ENCODE measurements around the gene SLC8A1.
A peak's percentile ranks its signal among the peaks of the same experiment; 100 is the strongest.

The SLC8A1 gene

DNA sequence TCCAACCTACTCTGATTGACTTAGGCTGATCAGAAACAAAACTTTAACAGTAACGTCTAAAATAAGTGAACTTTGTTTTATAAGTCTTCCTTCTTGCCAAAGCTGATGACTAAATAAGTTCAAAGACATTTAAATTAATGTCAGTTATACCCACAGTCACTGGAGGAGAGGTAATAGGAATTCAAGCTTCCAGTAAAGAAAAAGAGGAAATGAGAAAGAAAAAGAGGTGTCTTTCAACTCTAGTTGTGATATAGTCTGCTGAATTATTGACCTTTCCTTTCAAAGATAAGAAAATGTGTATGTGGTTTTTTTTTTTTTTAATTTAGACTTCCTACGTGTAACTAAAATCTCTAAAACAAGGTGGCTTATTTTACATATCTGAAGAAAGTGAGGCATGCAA lies 191.5 kb downstream of the SLC8A1 start:
- DNase-seq = no peak

DNA sequence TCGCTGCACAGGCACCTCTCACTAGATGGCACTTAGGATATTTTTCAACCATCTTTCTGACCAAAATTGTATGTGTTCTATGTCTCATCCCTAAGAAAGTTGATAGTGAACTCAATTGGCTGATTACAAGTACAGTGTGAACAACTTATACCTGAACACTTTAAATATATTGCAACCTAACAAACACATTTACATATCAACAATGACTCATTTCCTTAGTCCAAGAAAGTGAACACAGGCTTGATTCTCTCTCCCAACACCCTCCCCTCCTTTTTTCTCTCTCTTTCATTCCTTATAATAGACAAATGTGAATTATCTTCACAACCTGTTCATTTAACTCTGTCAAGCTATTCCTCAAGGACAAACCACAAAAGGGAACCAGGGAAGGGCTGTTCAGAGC lies 192.0 kb downstream of the SLC8A1 start:
- no peak for DNase-seq

DNA sequence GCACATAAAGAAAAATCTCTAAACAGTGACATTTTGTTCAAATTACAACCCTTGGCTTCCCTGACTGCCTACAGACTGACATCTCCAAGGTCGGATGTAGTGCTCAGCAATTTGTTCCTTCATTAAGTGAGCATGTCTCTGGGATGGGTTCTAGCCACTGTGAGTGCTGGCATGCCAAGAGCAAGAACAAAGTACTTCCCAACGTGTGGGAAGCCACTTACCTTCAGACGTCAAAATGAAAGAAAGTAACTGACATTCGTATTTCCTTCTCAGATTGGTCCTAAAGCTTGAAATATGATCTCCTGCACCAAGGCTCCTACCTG lies 193.8 kb downstream of the SLC8A1 start:
- DNase-seq = no peak

DNA sequence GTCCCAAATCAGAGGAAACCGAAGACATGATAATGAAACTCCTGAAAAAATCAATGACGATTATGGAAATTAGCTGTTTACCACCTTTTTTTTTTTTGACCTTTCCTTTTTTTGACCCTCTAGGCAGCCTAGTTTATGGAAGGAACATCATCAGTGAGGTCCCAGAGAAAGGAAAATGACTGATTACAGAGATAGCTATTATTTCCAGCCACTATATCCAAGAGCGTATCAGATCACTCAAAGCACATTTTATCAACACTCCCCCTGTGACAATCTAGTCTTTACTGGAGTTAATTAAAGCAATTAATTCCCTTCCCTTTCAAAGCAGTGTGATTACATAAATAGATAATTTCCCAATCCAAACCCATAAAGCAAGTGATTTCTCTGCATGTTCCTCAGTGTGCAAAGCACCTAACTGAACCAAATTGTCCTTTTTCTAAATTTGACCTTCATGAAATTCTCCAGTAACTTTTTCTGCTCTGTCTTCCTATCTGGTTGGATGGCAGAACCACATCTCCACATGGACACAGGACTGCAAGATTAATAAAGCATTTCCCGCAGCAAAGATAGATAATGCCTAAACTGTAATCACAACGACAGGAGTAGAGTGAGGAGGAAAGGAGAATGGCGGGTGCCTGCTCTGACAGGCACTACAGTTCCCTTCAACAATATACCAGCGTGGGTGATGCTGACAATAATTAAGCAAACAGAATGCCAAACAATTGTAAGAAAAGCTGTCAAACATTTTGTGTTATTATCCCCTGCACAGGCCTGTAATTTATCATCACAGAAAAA lies 194.4 kb downstream of the SLC8A1 start:
- DNase-seq = no peak

DNA sequence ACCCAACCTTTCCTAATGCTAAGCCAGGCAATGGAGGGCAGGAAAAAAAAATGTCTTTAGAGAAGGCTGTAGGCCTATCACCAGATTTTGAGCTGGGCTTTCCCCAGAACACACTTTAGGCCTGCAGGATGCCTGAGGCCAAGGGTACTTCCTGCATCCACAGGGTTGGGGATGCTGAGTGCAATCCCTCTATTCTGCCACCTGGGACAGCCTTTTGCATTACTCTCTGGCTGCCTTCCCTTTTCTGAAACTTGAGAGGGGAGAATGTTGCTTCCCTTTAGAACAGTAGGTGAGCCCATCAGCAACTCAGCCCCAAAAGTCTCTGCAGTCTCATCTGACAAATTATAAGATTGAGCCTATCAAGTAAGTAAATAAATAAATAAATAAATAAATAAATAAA lies 195.2 kb downstream of the SLC8A1 start:
- DNase-seq = peak; percentile 21

DNA sequence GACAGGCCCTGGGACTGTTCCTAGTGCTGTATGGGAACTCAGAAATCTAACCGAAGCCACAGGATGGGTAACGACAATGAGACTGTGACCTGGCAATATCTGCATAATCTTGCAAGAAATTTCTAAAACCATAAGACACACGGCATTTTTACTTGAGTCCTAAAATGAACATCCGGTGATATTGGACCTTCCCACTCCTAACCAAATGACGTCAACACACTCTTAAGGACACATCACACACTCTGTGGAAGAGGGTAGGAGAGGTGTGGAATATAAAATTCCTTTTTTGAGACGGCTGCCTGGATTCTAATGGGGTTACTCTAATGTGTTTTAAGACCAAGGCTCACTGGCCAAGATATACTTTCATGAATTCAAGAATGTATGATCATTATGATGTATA lies 195.9 kb downstream of the SLC8A1 start:
- DNase-seq = no peak

DNA sequence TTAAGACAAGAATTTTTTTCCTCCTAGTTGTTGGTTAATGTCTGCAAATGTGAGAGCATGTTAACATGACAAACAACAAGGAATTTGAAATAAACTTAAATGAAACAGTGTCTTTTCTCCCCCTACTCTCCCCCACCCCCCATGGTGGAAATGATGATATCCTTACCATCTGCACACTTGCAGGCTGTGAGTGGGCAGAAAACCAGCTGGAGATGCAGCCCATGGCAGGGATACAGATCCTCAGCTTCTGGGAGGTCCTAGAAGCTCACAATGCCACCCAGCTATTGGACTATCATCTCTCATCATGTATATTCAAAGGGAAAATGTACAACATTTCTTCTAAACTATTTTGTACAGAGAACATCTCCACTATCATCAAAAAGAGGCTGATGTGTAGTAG lies 196.8 kb downstream of the SLC8A1 start:
- peak; percentile 28 for DNase-seq

DNA sequence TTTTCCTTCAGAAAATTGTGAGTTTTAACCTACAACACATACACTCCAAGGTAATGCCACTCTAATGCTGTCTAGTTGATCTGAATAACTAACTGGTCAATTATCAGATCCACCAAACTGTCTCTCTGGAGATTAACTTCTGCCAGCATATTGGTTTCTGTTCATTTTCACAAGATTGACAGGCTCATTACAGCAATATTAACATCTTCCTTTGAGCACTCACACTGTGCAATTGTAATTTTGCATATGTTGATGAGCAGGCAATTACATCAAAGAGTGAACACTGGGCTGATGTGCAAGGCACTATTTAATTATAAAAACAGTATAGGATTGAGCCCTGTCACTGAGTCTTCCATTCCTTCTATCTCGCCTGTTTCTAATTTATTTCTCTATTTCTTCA lies 197.3 kb downstream of the SLC8A1 start:
- DNase-seq = peak; percentile 19

DNA sequence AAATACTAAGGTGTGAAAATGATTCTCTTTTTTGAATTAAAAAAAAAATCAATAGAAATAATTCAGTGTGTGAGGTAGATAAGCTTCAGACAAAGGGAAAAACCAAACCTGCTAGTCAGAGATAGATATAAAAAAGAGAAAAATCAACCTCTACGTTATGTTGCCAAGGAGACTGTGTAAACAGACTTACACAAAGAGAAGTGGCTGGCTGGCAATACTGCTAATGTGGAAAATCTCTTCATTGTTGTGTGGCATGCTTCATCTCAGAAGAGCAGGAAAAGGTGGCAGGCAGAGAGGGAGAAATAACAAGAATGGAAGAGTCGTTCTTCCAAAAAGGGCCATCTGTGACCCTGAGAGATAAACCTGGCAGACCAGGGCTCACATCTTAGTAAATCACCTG lies 200.8 kb downstream of the SLC8A1 start:
- DNase-seq = no peak

DNA sequence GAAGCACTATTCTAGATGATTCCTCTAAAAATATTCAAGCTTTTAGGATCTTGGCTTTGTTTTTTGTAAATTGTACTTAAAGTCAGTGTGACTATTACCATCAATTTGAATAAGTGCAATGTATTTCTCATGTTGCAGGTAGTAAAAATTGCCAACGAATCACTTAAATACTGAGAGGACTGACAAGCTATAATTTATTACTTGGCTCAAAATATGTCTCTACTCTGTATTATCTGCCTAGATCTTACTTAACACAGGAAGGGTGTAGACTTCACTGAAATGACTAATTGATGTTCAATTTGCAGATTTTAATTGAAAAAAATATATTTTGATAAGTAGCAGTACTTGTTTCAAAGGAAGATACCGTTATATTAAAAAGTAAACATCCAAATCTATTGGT lies 202.3 kb downstream of the SLC8A1 start:
- no peak for DNase-seq

DNA sequence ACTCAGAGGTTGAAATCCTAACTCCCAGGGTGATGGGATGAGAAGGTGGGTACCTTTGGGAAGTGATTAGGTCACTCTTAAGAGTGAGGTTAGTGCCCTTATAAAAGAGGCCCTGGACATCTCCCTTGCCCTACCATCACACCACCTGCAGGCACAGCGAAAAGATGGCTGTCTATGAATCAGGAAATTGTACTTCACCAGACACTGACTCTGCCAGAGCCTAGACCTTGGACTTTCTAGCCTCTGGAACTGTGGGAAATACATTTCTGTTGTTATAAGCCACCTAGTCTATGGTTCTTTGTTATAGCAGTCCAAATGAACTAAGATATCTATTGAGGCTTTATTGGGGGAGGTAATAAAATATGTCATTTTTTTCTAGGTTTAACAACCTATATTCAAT lies 203.6 kb downstream of the SLC8A1 start:
- no peak for DNase-seq

DNA sequence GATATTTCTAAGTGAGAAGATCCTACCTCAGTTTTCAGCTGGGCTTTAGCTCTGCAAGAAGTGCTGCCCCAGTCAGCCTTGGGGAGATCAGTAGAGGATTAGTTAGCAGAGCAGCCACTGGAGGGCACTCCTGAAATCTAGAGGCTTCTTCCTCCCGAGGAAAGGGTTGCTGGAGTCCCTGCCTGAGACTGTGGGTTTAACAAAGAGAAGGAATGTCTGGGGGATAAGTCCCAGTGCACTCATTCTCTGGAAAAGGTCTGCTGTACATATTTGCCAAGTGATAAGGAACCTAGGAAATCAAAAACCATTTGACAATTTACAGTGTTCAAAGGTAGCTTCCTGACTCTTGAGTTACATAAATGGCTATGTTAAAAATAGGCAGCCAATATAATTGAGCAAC lies 207.2 kb downstream of the SLC8A1 start:
- DNase-seq = peak; percentile 68

DNA sequence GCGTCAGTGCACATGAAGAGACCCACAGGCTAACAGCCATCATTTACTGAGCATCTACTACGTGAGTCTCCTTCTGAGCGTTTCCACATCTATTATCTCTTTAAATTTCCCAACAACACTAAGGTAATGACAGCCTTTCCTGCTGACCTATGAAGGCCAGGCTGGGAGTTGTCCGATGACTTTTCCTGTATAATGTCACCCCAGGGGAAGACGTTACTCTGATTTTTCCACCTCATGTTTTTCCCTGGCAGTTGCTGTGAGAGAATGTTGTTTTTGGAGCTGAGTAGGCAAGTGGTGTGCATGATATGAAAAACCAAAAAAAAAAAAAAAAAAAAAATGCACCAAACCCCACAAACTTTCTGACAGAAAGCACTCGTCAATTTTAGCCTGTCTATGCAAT lies 207.6 kb downstream of the SLC8A1 start:
- DNase-seq = no peak

DNA sequence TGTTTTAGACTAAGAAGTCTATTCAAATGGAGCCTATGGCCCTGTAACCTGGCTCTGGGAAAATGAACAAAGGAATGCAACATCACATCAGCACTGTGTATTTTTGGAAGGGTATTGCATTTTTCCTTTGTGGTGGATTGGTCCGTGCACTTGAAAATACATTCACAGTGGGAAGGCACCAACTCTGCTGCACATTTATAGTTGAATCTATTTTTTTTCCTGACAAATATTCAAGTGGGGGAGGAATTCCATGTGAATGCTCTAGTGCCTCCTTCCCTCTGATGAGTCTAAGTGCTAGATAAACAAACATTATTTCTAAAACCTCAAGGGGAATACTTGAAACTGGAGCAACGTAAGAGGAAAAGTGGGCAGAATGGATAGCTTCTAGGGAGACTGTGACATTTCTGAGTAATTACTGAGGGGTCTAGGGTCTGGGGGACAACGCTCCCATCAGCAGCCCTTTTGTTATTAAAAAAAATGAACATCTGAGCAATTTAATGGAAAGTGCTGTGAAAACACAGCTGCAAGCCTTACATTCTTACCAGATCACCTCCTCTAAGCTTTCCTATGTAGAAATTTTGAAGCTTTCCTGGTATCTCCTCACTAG lies 208.2 kb downstream of the SLC8A1 start:
- DNase-seq = no peak

DNA sequence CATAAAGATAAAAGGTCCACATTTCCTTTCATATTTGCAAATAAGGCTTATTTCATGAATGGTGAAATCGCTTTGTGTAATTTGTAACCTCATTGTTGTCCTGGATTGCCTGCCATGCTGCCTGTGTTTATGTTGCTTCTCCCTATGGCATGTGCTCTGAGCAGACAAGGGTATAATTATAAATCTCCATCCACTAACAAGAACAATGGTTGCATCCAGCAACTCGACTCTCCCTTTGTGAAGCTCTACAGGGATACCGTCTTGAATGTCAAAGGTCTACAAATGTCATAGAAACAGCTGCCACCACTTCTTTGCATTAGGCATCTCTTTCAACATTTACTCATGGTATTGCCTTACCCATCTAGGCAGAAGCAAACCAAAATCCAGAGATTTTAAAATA lies 209.6 kb downstream of the SLC8A1 start:
- no peak for DNase-seq

DNA sequence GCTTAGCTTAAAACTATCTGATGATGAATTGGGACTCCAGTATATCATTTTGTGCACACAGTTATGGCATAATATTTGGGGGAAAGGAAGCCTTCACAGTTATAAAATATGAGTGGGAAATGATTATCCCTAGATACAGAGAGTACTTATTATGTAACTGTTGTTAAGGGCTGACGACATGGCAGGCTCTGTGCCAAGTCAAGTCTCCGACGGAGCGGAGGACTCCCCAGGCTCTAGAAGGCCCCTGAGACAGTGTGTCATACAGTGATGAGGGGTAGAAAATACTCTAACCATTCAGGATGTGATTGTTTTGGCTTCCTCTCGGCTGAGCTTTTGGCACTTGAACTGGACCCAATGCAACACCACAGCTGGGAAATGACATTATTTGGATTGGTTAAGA lies 211.8 kb downstream of the SLC8A1 start:
- DNase-seq = no peak

DNA sequence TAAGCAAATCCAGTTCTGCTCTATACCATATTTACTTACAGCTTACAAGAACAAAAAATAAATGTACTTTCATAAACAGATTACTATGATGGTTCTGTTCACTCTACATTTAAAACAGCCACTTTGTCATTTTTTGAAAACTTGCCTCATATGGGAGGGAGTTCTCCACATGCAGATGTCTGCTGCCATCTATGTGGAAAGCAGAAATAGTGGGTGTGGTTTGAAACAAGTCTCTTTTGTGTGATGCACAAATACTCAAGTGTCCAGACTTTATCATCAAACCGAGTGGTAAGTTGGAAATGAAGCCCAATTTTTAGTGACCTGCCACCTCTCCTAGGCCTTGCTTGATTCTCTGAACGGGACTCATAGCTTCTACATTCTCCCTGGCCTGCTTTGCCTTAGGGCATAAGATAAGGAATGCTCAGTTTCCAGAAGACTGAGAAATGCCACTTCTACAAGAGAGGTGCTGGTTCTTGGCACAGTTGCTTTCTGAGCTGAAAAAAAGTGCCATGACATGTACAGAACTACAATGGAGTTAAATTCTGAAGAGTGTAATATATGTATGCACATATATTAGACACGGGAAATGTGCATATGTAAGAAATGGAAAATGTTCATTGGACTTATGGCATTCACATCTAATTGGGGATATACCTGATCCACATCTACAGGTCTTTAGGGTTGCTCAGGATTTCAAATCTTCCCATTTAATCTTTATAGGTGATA lies 221.0 kb downstream of the SLC8A1 start:
- DNase-seq = no peak

DNA sequence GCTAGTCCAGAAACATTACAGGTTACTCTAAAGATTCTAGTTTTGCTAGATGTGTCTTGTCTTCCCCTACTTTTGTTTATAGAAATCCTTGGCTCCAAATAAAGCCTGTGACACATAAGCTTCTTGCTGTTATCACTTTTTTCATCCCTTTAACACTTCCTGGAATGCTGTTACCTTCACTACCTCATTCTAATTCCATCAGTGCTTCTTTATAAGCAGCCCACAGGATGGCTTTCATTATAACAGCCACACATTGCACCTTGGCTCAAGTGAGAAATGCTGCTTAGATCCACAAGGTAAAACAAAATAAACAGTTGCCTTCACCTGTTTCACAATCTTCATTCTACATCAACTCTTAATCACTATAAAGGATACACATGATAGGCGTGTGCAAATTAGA lies 221.7 kb downstream of the SLC8A1 start:
- no peak for DNase-seq

DNA sequence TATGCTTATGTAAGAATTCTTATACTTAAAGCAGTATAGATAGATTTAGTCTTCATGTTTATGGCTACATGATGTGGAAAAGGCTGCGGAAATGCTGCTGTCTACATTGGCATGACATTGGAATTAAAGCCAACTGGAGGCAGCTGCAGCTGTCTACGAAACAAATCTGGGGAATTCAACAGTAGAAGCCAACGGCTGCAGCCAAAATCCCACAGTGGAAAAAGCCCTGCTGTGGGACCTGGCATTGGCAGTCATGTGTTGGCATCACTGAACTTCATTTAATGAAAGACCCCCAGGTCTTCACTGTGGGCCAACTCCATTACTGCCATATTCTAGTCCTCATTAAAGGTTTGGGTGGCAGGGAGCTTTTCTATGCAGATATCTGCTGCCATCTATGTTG lies 223.6 kb downstream of the SLC8A1 start:
- DNase-seq = peak; percentile 71

DNA sequence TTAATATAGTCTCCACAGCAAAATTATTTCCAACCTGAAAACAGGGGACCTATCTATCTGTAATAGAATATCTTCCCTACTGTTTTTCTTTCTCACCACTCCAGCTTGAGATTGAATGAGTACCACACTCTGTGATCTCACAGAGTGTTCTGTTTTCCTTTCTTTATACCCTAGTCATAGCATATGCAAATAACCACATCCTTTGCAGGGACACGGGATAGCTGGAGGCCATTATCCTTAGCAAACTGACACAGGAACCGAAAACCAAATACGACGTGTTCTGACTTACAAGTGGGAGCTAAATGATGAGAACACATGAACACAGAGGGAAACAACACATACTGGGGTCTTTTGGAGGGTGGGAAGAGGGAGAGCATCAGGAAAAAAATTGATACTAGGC lies 224.7 kb downstream of the SLC8A1 start:
- DNase-seq = no peak

DNA sequence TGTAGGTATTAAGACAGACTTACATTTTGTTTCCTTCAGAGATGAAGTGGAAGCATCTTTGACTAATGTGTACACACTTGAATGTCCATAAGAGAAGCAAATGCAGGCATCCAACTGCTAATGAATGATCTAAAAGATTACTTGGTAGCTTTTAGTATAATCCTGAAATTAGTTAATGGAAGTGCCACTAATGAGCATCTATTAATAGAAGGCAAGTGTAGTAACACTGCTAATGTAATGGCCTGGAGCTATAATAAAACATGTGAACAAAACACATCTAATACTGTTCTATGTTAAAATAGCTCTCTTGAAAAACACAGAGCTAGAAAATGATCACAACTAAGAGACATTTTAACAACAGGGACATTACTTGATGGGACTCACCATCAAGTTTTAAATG lies 225.3 kb downstream of the SLC8A1 start:
- no peak for DNase-seq

DNA sequence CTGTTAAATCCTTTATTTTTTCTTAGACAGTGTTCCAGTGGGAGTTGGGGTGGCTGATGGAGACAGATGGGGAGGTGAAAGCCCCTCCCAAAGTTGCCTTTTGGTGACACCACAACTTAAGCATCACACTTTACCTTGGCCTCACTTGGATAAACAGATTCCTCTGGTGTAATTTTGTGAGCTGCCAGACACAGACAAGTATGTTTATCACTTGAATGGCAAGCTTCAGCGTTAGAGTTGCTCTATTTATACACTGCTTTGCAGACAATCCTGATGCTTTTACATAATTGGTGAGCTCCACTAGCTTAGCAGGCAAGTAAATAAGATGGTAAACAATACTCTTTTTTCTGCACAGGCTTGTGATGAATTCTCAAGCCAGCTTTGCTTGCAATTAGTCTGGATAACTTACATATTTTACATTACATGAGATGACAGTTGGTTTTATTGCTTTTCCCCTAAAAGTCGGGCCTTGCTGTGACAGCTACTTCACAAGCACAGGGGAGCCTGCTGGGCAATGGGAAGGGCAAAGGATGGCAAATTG lies 226.2 kb downstream of the SLC8A1 start:
- DNase-seq = no peak

DNA sequence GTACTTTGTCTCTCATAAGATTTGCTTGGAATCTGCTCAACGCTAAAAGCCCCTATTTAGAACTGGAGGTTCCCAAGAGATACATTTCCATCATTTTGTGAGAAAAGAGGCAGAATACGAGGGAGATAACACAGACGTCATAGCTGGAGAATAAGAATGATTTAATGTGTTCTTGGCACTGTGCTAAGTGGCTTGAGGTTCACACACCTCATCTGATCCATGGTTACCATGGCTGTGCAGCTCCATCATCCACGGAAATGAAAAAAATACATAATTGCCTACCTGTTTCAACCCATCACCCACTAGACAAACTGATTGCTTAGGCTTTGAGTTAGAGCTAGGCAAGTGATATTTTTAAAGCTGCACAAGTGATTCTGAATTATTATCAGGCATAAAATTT lies 227.6 kb downstream of the SLC8A1 start:
- no peak for DNase-seq
